GM11168 (cell line): Measurements from ENCODE around the gene CCDC85C.

Experiments
- in situ Hi-C: fragments of 300-500 bp; cut with MboI; formaldehyde crosslinking; loops from one replicate; pipeline ENCODE4 v1.12.0; 2022; ENCODE audit warnings: low sequenced_read_pairs; ENCODE audit not compliant: unreplicated experiment

CCDC85C gene

GRCh38 chr14:99592933-99593753 is 10.9 kb downstream of the CCDC85C start:
- in situ Hi-C loops: no loop called here

- in situ Hi-C loops: no loop called here
These were observed 11.6 kb downstream of the CCDC85C start for GRCh38 chr14:99592394-99592793.

GRCh38 chr14:99590746-99591555 is 13.1 kb downstream of the CCDC85C start:
- in situ Hi-C loops: no loop called here

GRCh38 chr14:99589651-99590530 is 14.1 kb downstream of the CCDC85C start:
- in situ Hi-C loops: no loop called here

GRCh38 chr14:99589031-99589441 is 15.0 kb downstream of the CCDC85C start:
- in situ Hi-C loops: no loop called here

GRCh38 chr14:99587460-99588278 is 16.3 kb downstream of the CCDC85C start:
- in situ Hi-C loops: no loop called here

- in situ Hi-C loops: no loop called here
These were observed 17.1 kb downstream of the CCDC85C start for GRCh38 chr14:99586761-99587459.

- in situ Hi-C loops: no loop called here
These were observed 17.8 kb downstream of the CCDC85C start for GRCh38 chr14:99586054-99586760.

- in situ Hi-C loops: no loop called here
These were observed 19.2 kb downstream of the CCDC85C start for GRCh38 chr14:99584823-99585222.

- in situ Hi-C loops: no loop called here
These were observed 22.1 kb downstream of the CCDC85C start for GRCh38 chr14:99581938-99582337.

- in situ Hi-C loops: no loop called here
These were observed 22.6 kb downstream of the CCDC85C start for GRCh38 chr14:99581374-99581773.

- in situ Hi-C loops: no loop called here
These were observed 24.0 kb downstream of the CCDC85C start for GRCh38 chr14:99579903-99580571.

- in situ Hi-C loops: no loop called here
These were observed 24.7 kb downstream of the CCDC85C start for GRCh38 chr14:99579120-99579836.

- in situ Hi-C loops: no loop called here
These were observed 25.4 kb downstream of the CCDC85C start for GRCh38 chr14:99578541-99579101.

- in situ Hi-C loops: no loop called here
These were observed 27.0 kb downstream of the CCDC85C start for GRCh38 chr14:99576761-99577705.

- in situ Hi-C loops: no loop called here
These were observed 27.7 kb downstream of the CCDC85C start for GRCh38 chr14:99576304-99576703.
